Middle frontal gyrus (tissue), 1 donor: ENCODE results near the gene CIB4.

Experiments
- DNase-seq: peaks from one replicate; pipeline ENCODE4 v3.0.0-alpha.2; 2015; ENCODE audit warnings: low spot score; ENCODE audit errors: extremely low spot score

Gene CIB4

GRCh38 chr2:26583381-26583911, 57.7 kb downstream of the CIB4 start:
- DNase-seq, result no peak

GRCh38 chr2:26582890-26583289, 58.3 kb downstream of the CIB4 start:
- DNase-seq, result no peak

GRCh38 chr2:26581991-26582842, 58.9 kb downstream of the CIB4 start:
- DNase-seq, result no peak

- no peak for DNase-seq
Measured at GRCh38 chr2:26581266-26581990, 59.7 kb downstream of the CIB4 start.

GRCh38 chr2:26580751-26581150, 60.4 kb downstream of the CIB4 start:
- no peak for DNase-seq

GRCh38 chr2:26580151-26580550, 61.0 kb downstream of the CIB4 start:
- no peak for DNase-seq

GRCh38 chr2:26579723-26580040, 61.5 kb downstream of the CIB4 start:
- DNase-seq, result no peak

- DNase-seq, result no peak
Measured at GRCh38 chr2:26579025-26579722, 62.0 kb downstream of the CIB4 start.

GRCh38 chr2:26578581-26578980, 62.6 kb downstream of the CIB4 start:
- no peak for DNase-seq

GRCh38 chr2:26578113-26578458, 63.1 kb downstream of the CIB4 start:
- DNase-seq, result no peak

- DNase-seq, result peak; percentile 58
Measured at GRCh38 chr2:26577442-26578112, 63.6 kb downstream of the CIB4 start.

- no peak for DNase-seq
Measured at GRCh38 chr2:26576565-26577441, 64.4 kb downstream of the CIB4 start.

GRCh38 chr2:26575836-26576564, 65.2 kb downstream of the CIB4 start:
- no peak for DNase-seq

- no peak for DNase-seq
Measured at GRCh38 chr2:26574900-26575560, 66.1 kb downstream of the CIB4 start.

- DNase-seq, result no peak
Measured at GRCh38 chr2:26574066-26574899, 66.9 kb downstream of the CIB4 start.

- DNase-seq, result no peak
Measured at GRCh38 chr2:26573241-26573925, 67.8 kb downstream of the CIB4 start.

GRCh38 chr2:26572591-26572990, 68.6 kb downstream of the CIB4 start:
- no peak for DNase-seq

GRCh38 chr2:26571316-26571715, 69.8 kb downstream of the CIB4 start:
- no peak for DNase-seq
